GM18505 (cell line): ENCODE data around the gene SACS.
"Not testable (repeated sequence)": the region's sequence is repeated elsewhere in the genome, so short reads cannot be mapped to it uniquely, and the experiment has no call there.

Experiments
- ATAC-seq: cut with Tn5 transposase; IDR thresholded peaks from one replicate; pipeline ENCODE4 v1.9.1; 2021; ENCODE audit not compliant: unreplicated experiment
- POLR2A ChIP-seq: IDR thresholded peaks from 4 replicates; pipeline ENCODE4 v1.6.1; 2011; ENCODE audit warnings: borderline replicate concordance; ENCODE audit not compliant: insufficient read depth, insufficient read length; ENCODE audit errors: extremely low read depth

The SACS gene

GRCh38 chr13:23411220-23411619 lies 22.3 kb downstream of the SACS start:
- ATAC-seq, result no peak
- no peak for TF ChIP-seq POLR2A

- TF ChIP-seq POLR2A, result no peak
- ATAC-seq, result no peak
Measured at GRCh38 chr13:23408026-23408425, 25.5 kb downstream of the SACS start.

GRCh38 chr13:23401156-23401555 lies 32.3 kb downstream of the SACS start:
- not testable (repeated sequence) for ATAC-seq

- no peak for TF ChIP-seq POLR2A
- no peak for ATAC-seq
Measured at GRCh38 chr13:23399347-23399746, 34.2 kb downstream of the SACS start.

- no peak for TF ChIP-seq POLR2A
- no peak for ATAC-seq
Measured at GRCh38 chr13:23394821-23395220, 38.7 kb downstream of the SACS start.

- ATAC-seq, result no peak
- no peak for TF ChIP-seq POLR2A
Measured at GRCh38 chr13:23392925-23393645, 40.4 kb downstream of the SACS start.

- no peak for TF ChIP-seq POLR2A
- ATAC-seq, result no peak
Measured at GRCh38 chr13:23392313-23392712, 41.2 kb downstream of the SACS start.

- TF ChIP-seq POLR2A, result no peak
- no peak for ATAC-seq
Measured at GRCh38 chr13:23391752-23392151, 41.8 kb downstream of the SACS start.

- peak; percentile 57 for ATAC-seq
Measured at GRCh38 chr13:23386533-23386932, 47.0 kb downstream of the SACS start.

GRCh38 chr13:23385931-23386330 lies 47.6 kb downstream of the SACS start:
- TF ChIP-seq POLR2A, result no peak
- ATAC-seq, result no peak

More at GRCh38 chr13:23386533-23386932, 47.0 kb downstream of the SACS start:
- TF ChIP-seq POLR2A, result no peak

- ATAC-seq, result peak; percentile 87
- no peak for TF ChIP-seq POLR2A
Measured at GRCh38 chr13:23384111-23384510, 49.4 kb downstream of the SACS start.

- no peak for ATAC-seq
- TF ChIP-seq POLR2A, result no peak
Measured at GRCh38 chr13:23383151-23383550, 50.4 kb downstream of the SACS start.

- ATAC-seq, result no peak
- no peak for TF ChIP-seq POLR2A
Measured at GRCh38 chr13:23381866-23382265, 51.6 kb downstream of the SACS start.

- TF ChIP-seq POLR2A, result no peak
- ATAC-seq, result no peak
Measured at GRCh38 chr13:23380534-23380933, 53.0 kb downstream of the SACS start.
